ENCODE data around the gene FBXL7. TPM values are rescaled to one million over a fixed set of nuclear protein-coding genes. Genes with fewer than 3 reads are reported as not detected.

Gene FBXL7
- polyA plus RNA-seq, 1 donor (not counting 4 experiments of a cell fraction or from before 2014, with no cell fraction given) = 0.22 TPM

DNA sequence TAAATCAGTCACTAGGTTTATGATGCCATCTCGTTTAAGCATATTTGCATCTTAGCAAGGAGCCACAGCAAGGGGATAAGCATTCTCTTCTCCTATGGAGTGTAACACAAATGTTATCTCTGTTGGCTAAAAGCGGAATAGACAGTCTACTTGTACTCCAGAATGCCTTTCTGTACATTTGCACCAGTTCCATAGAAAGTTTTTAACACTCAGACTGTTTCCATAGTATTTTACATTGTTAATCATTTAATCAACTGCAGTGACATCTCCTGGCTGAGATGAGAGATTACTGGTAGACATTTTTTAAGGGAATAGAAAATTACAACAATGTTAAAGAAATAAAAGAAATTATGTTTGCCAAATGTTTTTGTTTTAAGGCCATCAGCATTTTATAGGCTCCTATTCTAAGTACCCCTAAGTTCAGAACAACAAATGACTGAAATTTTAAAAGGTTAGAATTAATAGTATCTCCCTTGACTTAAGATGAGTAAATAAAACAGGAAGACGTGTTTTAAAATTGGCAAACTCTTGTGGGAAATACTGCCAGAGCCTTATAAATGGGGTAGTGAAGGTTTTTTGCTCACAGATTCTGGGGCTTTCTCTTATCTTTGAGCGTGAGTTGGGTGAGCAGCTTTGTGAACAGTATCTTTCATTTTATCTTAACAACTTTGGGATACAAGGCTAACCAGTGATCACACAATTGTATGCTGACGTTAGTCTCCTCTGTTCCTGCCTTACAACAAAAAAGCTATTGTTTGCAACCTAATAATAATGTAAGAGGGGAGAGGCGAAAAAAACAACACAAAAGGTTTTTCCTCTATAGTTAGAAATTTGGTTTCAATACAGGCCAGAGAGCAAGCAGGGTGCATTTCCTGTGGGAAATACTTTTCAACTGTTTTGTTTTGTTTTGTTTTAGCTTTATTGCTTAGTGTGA, 294.3 kb downstream of the FBXL7 start:
- H3K9ac ChIP-seq (ENCODE audit: control insufficient read depth, extremely low read depth, insufficient read depth, low read length) = no peak overlapping the region
- H3K79me2 ChIP-seq (ENCODE audit: control insufficient read depth, insufficient read depth, low read length) = no peaks in the 10 kb centered on the region
- DNase-seq (ENCODE audit: low read depth, low spot score) (no peak), FAIRE-seq (no peak)
- no peak overlapping the region for H2AFZ ChIP-seq (ENCODE audit: control insufficient read depth, low read length)
- H3K9me1 ChIP-seq (ENCODE audit: control insufficient read depth, extremely low read depth, insufficient read depth, low read length) = no peaks in the 10 kb centered on the region
- TF ChIP-seq, protein P1, sequence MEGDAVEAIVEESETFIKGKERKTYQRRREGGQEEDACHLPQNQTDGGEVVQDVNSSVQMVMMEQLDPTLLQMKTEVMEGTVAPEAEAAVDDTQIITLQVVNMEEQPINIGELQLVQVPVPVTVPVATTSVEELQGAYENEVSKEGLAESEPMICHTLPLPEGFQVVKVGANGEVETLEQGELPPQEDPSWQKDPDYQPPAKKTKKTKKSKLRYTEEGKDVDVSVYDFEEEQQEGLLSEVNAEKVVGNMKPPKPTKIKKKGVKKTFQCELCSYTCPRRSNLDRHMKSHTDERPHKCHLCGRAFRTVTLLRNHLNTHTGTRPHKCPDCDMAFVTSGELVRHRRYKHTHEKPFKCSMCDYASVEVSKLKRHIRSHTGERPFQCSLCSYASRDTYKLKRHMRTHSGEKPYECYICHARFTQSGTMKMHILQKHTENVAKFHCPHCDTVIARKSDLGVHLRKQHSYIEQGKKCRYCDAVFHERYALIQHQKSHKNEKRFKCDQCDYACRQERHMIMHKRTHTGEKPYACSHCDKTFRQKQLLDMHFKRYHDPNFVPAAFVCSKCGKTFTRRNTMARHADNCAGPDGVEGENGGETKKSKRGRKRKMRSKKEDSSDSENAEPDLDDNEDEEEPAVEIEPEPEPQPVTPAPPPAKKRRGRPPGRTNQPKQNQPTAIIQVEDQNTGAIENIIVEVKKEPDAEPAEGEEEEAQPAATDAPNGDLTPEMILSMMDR (optimal IDR thresholded peaks at IDR 0.05 in 1 of 3, IDR thresholded peaks at IDR 0.05 in 1 of 3, conservative IDR thresholded peaks at IDR 0.05 in 1 of 3; ENCODE audit: extremely low read depth in 1 of 3, insufficient read depth in 2 of 3, low read length in 3 of 3) = no peak
- no peak for TF ChIP-seq EZH2 (IDR thresholded peaks at IDR 0.05; ENCODE audit: low read length)
- no peaks in the 10 kb centered on the region for H4K20me1 ChIP-seq (ENCODE audit: control insufficient read depth, extremely low read depth, insufficient read depth, low read length)
- no peaks in the 10 kb centered on the region for H3K9me3 ChIP-seq (ENCODE audit: control insufficient read depth, low read depth, low read length)
- H3K4me1 ChIP-seq (ENCODE audit: control insufficient read depth, extremely low read depth, insufficient read depth, low read length) = no peaks in the 10 kb centered on the region
- dilution Hi-C loops (cut with MboI; ENCODE audit: extremely low pct_ligation_motif_present, low sequenced_read_pairs) = no loop called here
- no peaks in the 10 kb centered on the region for H3K27me3 ChIP-seq (ENCODE audit: control insufficient read depth, extremely low read depth, insufficient read depth, low read length)
- no peak overlapping the region for H3K27ac ChIP-seq (ENCODE audit: control insufficient read depth, insufficient read depth, low read length)
- no peak overlapping the region for H3K4me3 ChIP-seq (ENCODE audit: control insufficient read depth in 2 of 3, extremely low read depth in 1 of 3, insufficient read depth in 2 of 3, low read depth in 1 of 3, low read length in 3 of 3)
- H3K4me2 ChIP-seq (ENCODE audit: control insufficient read depth, extremely low read depth, insufficient read depth, low read depth, low read length) = no peak overlapping the region
- no peaks in the 10 kb centered on the region for H3K36me3 ChIP-seq (ENCODE audit: control insufficient read depth in 2 of 2, extremely low read depth in 1 of 2, insufficient read depth in 2 of 2, low read length in 2 of 2)

DNA sequence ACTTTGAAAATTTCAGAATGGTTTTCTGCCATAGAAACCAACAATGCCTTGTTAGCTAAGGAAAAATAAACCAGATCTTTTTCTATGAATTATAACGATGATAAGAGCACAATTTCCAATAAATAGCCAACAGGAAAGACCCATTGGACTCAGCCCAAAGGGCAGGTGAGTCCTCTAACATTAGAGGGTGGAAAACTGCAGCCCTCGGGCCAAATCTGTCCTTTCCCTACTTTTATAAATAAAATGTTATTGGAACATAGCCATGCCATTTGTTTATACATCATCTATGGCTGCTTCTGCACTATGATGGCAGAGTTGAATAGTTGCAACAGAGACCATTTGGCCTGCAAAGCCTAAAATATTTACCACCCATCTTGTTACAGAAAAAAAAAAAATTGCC, 296.1 kb downstream of the FBXL7 start:
- Histone ChIP-seq H3K4me1 (ENCODE audit: control insufficient read depth, extremely low read depth, insufficient read depth, low read length) (no peaks in the 10 kb centered on the region), H3K27me3 (ENCODE audit: control insufficient read depth, extremely low read depth, insufficient read depth, low read length) (no peaks in the 10 kb centered on the region), H3K27ac (ENCODE audit: control insufficient read depth, insufficient read depth, low read length) (no peak overlapping the region), H4K20me1 (ENCODE audit: control insufficient read depth, extremely low read depth, insufficient read depth, low read length) (no peaks in the 10 kb centered on the region), H3K4me2 (ENCODE audit: control insufficient read depth, extremely low read depth, insufficient read depth, low read depth, low read length) (no peak overlapping the region), H3K9ac (ENCODE audit: control insufficient read depth, extremely low read depth, insufficient read depth, low read length) (no peak overlapping the region), H3K4me3 (ENCODE audit: control insufficient read depth in 2 of 3, extremely low read depth in 1 of 3, insufficient read depth in 2 of 3, low read depth in 1 of 3, low read length in 3 of 3) (no peak overlapping the region), H3K79me2 (ENCODE audit: control insufficient read depth, insufficient read depth, low read length) (no peaks in the 10 kb centered on the region), H2AFZ (ENCODE audit: control insufficient read depth, low read length) (no peak overlapping the region), H3K36me3 (ENCODE audit: control insufficient read depth in 2 of 2, extremely low read depth in 1 of 2, insufficient read depth in 2 of 2, low read length in 2 of 2) (no peaks in the 10 kb centered on the region), H3K9me1 (ENCODE audit: control insufficient read depth, extremely low read depth, insufficient read depth, low read length) (no peaks in the 10 kb centered on the region), H3K9me3 (ENCODE audit: control insufficient read depth, low read depth, low read length) (no peaks in the 10 kb centered on the region)
- TF ChIP-seq, protein P1 (optimal IDR thresholded peaks at IDR 0.05 in 1 of 3, IDR thresholded peaks at IDR 0.05 in 1 of 3, conservative IDR thresholded peaks at IDR 0.05 in 1 of 3; ENCODE audit: extremely low read depth in 1 of 3, insufficient read depth in 2 of 3, low read length in 3 of 3) = no peak
- no peak for TF ChIP-seq EZH2 (IDR thresholded peaks at IDR 0.05; ENCODE audit: low read length)
- DNase-seq (ENCODE audit: low read depth, low spot score) = no peak
- dilution Hi-C loops (cut with MboI; ENCODE audit: extremely low pct_ligation_motif_present, low sequenced_read_pairs) = no loop called here
- no peak for FAIRE-seq
